Right atrium auricular region (tissue), 2 donors: ENCODE results near the gene LSP1. TPM values are rescaled to one million over a fixed set of nuclear protein-coding genes. Genes with fewer than 3 reads are reported as not detected.

Experiments used
- DNase-seq: peaks from one replicate; pipeline ENCODE4 v3.0.0-alpha.2; 2019; ENCODE audit warnings: low spot score
- H3K27ac ChIP-seq, 2 donors: fragments of 200-600 bp; sonication (generic); 1 replicate in 1 of 2; 2 replicates in 1 of 2; pipeline ENCODE4 v1.5.1; 2016 to 2019
- H3K27me3 ChIP-seq, 2 donors: fragments of 200-600 bp; sonication (generic); one replicate each; pipeline versions ENCODE4 v1.5.1 to v1.6.0; 2017 to 2019
- H3K36me3 ChIP-seq: fragments of 200-600 bp; sonication (generic); one replicate; pipeline ENCODE4 v1.5.1; 2016
- H3K4me1 ChIP-seq, 2 donors: fragments of 200-600 bp; sonication (generic); one replicate each; pipeline versions ENCODE4 v1.5.1 to v1.6.0; 2017 to 2019
- H3K4me3 ChIP-seq, 2 donors: fragments of 200-600 bp; sonication (generic); 1 replicate in 1 of 2; 2 replicates in 1 of 2; pipeline ENCODE4 v1.5.1; 2017 to 2019; ENCODE audit warnings: mild to moderate bottlenecking in 1 of 2, moderate library complexity in 1 of 2
- H3K9me3 ChIP-seq, 2 donors: fragments of 200-600 bp; sonication (generic); one replicate each; pipeline ENCODE4 v1.5.1; 2019
- total RNA-seq, 2 donors: library from RNA; depleted of rRNA; stranded (reverse); fragments of >200 nt; gene quantifications; one replicate each; pipeline ENCODE4 v1.1.0, GENCODE V29; 2016
- TF ChIP-seq, protein P1 (sequence below), 2 donors: fragments of 200-600 bp; sonication (generic); IDR thresholded peaks; one replicate each; pipeline ENCODE4 v1.5.1; 2019; ENCODE audit warnings: antibody characterized with exemption in 2 of 2

The LSP1 gene
- total RNA-seq, 2 donors from 2014 or later: 7.9 to 12.1 TPM

DNA sequence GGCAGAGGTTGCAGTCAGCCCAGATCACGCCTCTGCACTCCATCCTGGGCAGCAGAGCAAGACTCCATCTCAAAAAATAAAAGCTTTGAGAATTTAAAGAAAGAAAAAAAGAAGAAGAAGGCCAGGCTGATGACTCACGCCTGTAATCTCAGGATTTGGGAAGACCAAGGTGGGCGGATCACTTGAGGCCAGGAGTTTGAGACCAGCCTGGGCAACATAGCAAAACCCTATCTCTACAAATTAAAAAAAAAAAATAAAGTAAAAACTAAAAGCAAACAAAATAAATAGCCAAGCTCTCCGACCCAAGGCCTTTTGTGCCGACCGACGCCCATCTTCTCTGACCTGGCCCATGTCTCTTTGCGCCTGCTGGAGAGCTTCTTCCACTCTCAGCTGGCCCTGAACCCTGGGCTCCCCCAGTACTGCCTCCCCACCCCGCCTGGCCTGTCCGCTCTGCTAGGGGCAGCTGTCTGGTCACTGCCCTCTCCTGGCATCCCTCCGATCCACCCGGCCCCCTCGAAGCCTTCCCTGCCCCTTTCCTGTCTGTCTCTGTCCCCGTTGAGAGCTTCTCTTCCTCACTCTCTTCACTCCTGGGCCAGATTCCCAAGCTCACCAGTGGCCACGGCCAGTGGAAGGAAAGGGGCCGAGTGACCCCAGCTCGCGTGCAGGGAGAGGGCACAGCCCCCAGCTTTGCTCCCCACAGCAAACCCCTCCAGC, 4.8 kb upstream of the LSP1 start:
- Histone ChIP-seq H3K4me3 (no peak overlapping the region), H3K4me1 (peaks cover 0 to 17% of the 10 kb centered on the region in 2 donors), H3K27me3 (no peaks in the 10 kb centered on the region), H3K36me3 (no peaks in the 10 kb centered on the region), H3K9me3 (no peaks in the 10 kb centered on the region), H3K27ac (no peak overlapping the region)
- TF ChIP-seq, protein P1, sequence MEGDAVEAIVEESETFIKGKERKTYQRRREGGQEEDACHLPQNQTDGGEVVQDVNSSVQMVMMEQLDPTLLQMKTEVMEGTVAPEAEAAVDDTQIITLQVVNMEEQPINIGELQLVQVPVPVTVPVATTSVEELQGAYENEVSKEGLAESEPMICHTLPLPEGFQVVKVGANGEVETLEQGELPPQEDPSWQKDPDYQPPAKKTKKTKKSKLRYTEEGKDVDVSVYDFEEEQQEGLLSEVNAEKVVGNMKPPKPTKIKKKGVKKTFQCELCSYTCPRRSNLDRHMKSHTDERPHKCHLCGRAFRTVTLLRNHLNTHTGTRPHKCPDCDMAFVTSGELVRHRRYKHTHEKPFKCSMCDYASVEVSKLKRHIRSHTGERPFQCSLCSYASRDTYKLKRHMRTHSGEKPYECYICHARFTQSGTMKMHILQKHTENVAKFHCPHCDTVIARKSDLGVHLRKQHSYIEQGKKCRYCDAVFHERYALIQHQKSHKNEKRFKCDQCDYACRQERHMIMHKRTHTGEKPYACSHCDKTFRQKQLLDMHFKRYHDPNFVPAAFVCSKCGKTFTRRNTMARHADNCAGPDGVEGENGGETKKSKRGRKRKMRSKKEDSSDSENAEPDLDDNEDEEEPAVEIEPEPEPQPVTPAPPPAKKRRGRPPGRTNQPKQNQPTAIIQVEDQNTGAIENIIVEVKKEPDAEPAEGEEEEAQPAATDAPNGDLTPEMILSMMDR (IDR thresholded peaks at IDR 0.05): no peak
- DNase-seq: no peak

DNA sequence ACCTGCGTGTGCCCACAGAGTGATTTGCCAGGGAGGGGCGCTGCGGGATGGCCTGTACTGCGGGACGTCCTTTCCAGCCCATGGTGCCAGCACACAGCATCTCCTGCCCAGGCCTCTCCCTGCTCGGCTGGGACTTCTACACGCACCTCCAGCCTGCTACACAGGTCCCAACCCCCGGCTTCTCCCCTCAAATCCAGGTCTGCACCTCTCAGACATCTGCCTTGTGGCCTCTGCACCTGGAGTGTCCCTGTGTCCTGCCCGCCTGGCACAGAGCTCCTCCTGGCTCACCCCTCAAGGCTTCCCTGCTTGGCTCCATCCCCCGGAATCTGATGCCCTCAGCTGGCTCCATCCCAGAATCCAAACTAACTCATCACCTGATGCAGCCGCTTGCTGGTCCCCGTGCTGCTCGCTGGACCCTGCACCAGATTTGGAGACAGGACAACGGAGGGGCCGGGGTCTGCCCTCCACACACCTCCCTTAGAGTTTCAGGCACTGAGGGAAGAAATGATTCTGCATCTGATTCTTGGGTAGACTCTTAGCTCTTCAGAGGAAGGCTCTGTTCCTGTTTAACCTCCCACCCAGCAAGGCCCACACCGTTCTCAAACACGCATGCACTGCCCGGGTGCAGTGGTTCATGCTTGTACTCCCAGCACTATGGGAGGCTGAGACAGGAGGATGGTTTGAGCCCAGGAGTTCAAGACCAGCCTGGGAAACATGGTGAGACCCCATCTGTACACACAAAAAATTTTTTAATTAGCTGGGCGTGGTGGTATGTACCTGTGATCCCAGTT, 4.0 kb upstream of the LSP1 start:
- TF ChIP-seq, protein P1 (IDR thresholded peaks at IDR 0.05): no peak
- H3K4me1 ChIP-seq: peaks cover 0 to 16% of the 10 kb centered on the region in 2 donors
- no peaks in the 10 kb centered on the region for H3K9me3 ChIP-seq
- H3K27ac ChIP-seq: no peak overlapping the region
- H3K4me3 ChIP-seq: no peak overlapping the region
- H3K36me3 ChIP-seq: no peaks in the 10 kb centered on the region
- no peaks in the 10 kb centered on the region for H3K27me3 ChIP-seq
- no peak for DNase-seq

DNA sequence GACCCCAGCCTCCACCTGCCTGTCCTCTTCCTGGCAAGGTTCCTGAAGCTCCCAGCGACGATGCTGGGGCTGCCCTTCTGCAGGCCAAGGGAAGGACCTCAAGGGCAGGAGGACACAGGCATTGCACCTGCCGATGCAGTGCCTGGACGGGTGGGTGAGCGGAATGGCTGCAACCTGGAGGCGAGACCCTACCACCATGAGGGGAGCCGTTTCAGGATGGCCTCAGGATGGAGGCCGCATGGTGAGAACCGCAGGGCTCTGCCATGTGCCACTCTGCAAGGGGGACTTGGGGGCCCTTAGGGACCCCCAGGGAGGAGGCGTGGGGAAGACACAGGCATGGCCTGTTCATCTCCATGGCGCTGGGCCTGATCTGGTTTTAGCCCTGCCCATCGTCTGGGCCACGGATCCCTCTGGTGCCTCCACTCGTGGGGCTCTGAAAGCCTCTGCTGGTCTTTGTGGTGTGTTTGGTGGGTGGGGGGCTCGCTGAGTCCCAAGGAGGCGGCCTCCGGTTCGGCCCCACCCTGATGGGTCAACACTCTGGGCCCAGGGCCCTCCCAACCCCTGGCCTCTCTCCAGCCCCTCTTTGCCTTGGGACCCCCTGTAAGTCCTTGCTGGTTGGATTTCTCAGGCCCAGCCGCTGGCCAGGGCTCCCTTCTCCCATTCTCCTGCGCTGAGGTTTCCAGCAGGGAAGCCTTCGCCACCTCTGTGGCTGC, 1.3 kb upstream of the LSP1 start:
- Histone ChIP-seq H3K9me3 (no peaks in the 10 kb centered on the region), H3K27ac (no peak overlapping the region), H3K4me1 (no peaks in the 10 kb centered on the region), H3K27me3 (no peaks in the 10 kb centered on the region), H3K36me3 (no peaks in the 10 kb centered on the region), H3K4me3 (no peak overlapping the region)
- TF ChIP-seq, protein P1 (IDR thresholded peaks at IDR 0.05): no peak
- no peak for DNase-seq

DNA sequence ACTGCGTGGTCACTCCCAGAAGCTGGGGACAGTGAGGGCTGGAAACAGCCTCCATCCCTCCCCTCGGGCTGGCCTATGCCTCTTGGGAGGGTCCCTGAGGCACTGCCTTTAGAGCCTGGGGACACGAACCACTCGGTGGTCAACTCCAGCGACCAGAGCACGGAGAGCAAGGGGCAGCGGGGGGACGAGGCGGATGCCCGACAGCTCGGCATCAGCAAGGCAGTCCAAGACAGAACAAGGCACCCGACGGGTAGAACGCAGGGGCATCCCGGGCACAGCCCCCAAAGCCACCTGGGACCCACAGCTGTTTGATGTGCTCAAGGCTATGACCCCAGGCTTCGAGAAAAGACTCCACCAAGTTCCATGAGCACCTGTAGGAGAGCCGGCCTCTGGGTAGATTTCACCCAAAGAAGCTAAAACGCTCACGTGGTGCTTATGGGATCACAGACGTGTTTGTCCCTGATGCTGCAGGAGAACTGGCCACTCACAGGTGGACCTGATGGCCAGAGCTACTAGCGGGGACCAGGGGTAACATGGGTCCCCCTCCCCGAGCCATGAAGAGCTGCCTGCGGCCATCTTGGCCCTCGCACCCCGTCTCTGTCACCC, 510 bp upstream of the LSP1 start:
- Histone ChIP-seq H3K9me3 (no peaks in the 10 kb centered on the region), H3K4me1 (no peaks in the 10 kb centered on the region), H3K27me3 (no peaks in the 10 kb centered on the region), H3K4me3 (no peak overlapping the region), H3K27ac (no peak overlapping the region), H3K36me3 (no peaks in the 10 kb centered on the region)
- DNase-seq: no peak
- TF ChIP-seq, protein P1 (IDR thresholded peaks at IDR 0.05): no peak

DNA sequence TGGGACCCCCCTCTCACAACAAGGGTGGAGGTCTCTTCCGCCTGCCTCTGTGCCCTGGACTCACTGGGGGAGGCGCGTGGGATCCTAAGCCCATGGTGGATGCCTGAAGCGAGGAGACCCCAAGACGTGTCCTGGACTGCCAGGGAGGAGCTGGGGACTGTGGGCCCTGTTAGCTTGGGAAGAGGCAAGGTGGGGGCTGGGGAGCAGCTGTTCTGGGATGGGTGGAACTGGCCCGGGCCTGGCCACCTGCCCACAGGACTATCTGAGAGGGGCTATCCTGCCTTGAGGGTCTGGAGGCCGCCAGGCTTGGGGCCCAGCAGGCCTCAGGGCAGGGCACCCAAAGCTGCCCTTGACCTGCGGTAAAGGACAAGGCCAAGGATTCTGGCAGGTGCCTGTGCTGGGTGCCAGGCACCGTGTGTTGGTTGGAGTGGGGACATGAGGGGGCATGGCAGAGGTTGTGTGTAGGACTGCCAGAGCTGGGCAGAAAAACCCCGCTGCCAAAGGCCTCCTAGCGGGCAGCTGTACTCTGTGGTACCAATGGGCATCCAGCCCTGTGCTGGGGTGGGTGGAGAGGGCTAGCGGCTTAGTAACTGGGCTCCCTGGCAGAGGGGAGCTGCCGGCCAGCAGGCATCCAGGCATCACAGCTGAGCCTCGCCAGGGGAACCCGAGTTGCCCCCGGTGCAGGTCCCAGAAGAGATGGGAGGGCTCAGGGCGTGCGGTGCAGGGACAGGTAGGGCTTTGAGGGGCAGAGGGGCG, 670 bp downstream of the LSP1 start:
- H3K4me1 ChIP-seq: no peaks in the 10 kb centered on the region
- no peak for DNase-seq
- peak overlapping the region in 1 of 2 donors; percentile 11 for H3K4me3 ChIP-seq
- no peaks in the 10 kb centered on the region for H3K9me3 ChIP-seq
- TF ChIP-seq, protein P1 (IDR thresholded peaks at IDR 0.05): no peak
- no peaks in the 10 kb centered on the region for H3K27me3 ChIP-seq
- no peaks in the 10 kb centered on the region for H3K36me3 ChIP-seq
- no peak overlapping the region for H3K27ac ChIP-seq
